AG09309 (cell line): Measurements from ENCODE around the gene COG4.

Source experiments
- DNase-seq: peaks from one replicate; pipeline ENCODE4 v3.0.0-alpha.2; 2010; ENCODE audit warnings: low read depth
- H3K4me3 ChIP-seq: 2 replicates; pipeline ENCODE4 v1.5.1; 2011; ENCODE audit warnings: mild to moderate bottlenecking, low read depth, low read length, moderate library complexity; ENCODE audit not compliant: control insufficient read depth
- TF ChIP-seq, protein P1 (sequence below): IDR thresholded peaks from 2 replicates; pipeline ENCODE4 v1.5.1; 2011; ENCODE audit warnings: mild to moderate bottlenecking, low read depth, low read length, inconsistent platforms; ENCODE audit not compliant: insufficient read depth, control insufficient read depth; ENCODE audit errors: missing control alignments

COG4 gene

DNA sequence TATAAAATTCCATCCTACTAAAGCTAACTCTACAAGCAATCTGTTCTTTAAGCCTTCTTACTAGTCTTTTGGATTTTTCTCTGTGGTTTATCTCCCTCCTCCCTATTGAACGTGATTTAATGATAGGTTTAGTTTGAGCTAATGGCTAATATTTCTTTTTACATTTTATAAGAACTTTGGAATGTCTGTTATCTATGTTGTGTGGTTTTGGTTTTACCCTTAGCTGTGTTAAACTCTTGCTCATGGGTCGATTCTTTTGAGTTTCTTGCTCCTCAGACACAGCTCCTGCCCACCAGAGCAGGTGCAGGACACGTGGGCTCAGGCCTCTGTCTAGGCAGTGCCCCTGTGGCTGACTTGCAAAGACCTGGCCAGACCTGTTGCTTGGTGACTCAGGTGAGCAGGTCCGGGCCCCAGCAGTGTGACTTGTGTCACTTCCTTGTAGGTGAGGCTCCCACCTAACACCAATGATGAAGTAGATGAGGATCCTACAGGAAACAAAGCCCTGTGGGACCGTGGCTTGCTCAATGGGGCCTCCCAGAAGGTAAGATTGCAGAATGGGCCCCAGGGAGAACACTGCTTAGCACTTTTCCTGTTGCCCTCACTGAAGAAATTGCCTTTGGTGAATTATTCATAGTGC lies 45.4 kb upstream of the COG4 start:
- no peak overlapping the region for H3K4me3 ChIP-seq
- TF ChIP-seq, protein P1, sequence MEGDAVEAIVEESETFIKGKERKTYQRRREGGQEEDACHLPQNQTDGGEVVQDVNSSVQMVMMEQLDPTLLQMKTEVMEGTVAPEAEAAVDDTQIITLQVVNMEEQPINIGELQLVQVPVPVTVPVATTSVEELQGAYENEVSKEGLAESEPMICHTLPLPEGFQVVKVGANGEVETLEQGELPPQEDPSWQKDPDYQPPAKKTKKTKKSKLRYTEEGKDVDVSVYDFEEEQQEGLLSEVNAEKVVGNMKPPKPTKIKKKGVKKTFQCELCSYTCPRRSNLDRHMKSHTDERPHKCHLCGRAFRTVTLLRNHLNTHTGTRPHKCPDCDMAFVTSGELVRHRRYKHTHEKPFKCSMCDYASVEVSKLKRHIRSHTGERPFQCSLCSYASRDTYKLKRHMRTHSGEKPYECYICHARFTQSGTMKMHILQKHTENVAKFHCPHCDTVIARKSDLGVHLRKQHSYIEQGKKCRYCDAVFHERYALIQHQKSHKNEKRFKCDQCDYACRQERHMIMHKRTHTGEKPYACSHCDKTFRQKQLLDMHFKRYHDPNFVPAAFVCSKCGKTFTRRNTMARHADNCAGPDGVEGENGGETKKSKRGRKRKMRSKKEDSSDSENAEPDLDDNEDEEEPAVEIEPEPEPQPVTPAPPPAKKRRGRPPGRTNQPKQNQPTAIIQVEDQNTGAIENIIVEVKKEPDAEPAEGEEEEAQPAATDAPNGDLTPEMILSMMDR = no peak
- DNase-seq = no peak

- H3K4me3 ChIP-seq = no peak overlapping the region
- TF ChIP-seq, protein P1 = no peak
- DNase-seq = no peak
These were observed 41.7 kb upstream of the COG4 start for GRCh38 chr16:70565053-70565452.

DNA sequence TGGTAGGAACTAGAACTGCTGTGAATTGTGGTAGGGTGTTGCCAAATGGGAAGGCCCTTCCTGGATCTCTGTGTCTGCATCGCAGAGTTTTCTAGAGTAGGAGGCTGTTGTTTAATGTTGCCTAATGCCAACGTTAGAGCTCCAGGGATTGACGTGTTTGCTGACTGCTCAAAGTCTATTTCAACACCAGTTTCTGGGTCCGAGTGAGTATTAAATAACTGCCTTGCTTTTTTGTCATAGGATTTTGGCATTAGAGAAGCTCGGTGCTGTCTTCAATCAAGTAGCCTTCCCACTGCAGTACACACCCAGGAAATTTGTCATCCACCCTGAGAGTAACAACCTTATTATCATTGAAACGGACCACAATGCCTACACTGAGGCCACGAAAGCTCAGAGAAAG lies 40.3 kb upstream of the COG4 start:
- DNase-seq = peak; percentile 73
- TF ChIP-seq, protein P1 = no peak
- no peak overlapping the region for H3K4me3 ChIP-seq

- TF ChIP-seq, protein P1 = no peak
- no peak for DNase-seq
- H3K4me3 ChIP-seq = no peak overlapping the region
These were observed 38.3 kb upstream of the COG4 start for GRCh38 chr16:70561623-70562022.

GRCh38 chr16:70556063-70556462 lies 32.7 kb upstream of the COG4 start:
- TF ChIP-seq, protein P1 = no peak
- DNase-seq = no peak
- no peak overlapping the region for H3K4me3 ChIP-seq

- no peak overlapping the region for H3K4me3 ChIP-seq
- TF ChIP-seq, protein P1 = no peak
- DNase-seq = peak; percentile 83
These were observed 30.3 kb upstream of the COG4 start for GRCh38 chr16:70553645-70554044.
